HL-60/S4 treated with phorbol 12-myristate 13-acetate at 8.2 ng/mL for 4 days and 3 days (cell line): ENCODE measurements around the gene CTBP2.

Source experiments
- in situ Hi-C: fragments of 300-500 bp; cut with MboI; formaldehyde crosslinking; loops from 2 replicates; pipeline ENCODE4 v1.15.0; 2022; ENCODE audit warnings: low sequenced_read_pairs

The CTBP2 gene

GRCh38 chr10:125014836-125015355, 145.5 kb downstream of the CTBP2 start:
- in situ Hi-C loops: no loop called here

GRCh38 chr10:125014086-125014830, 146.1 kb downstream of the CTBP2 start:
- in situ Hi-C loops: no loop called here

GRCh38 chr10:125013529-125013872, 146.9 kb downstream of the CTBP2 start:
- in situ Hi-C loops: no loop called here

DNA sequence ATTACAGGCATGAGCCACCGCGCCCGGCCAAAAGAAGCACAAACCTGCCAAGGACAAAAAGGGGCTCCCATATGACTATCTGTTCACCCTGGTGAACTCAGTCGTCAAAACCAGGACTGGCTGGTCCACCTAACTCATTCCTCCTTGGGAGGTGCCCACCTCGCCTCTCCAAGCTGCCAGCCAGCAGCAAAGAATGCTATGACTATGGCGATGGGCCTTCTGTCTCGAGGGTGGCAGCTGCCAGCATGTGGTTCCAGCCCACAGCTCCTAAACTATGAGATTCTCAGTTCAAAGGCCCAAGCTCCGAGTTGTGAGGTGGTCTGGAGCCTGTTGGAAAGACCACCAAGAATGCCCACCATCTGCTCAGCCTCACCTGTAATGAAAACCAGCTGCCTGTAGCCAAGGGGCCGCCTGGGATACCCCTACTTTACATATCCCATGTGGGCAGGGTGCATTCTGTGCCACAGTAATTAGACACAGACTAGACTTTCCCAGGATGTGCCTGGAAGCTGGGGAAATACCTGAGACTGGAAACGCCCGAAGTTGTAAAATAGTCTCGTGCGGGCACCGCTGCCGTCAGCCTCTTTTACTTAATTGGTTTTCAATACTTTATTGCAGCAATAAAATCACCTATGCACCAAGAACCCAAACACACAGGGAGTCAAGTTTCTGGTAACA, 147.4 kb downstream of the CTBP2 start:
- in situ Hi-C loops: no loop called here

DNA sequence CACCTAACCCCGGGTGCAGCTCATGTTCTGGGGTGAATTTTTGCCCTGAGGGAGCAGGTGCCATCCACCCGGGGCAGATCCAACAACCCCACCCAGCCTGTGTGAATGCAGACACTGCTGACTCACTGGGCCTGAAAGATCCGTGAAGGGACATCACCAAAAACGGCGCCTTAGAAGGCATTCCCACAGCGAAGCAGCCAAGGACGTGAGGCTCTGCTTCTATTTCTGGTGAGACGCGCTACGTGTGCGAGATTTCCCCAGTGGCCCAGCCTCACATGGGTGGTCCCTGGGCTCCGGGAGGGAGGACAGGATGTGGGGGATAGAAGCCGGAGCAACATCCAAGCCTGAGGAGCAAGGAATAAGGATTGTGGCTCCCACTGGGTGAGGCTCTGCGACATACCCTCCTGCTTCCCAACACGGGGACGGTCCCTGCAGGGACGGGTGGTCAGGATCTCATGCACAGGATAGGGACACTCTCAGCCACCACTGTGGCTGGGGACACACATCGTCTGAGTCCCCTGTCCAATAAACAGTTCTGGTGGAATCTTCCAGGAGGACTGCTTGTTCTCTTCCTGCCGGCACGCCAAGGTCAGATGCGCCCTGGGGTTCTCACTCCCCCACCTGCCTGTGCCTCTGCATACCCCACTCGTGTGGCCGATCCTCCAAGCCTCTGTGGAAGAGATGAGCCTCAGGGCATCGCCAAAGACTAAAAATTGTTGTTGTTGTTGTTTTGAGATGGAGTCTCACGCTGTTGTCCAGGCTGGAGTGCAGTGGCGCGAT, 148.2 kb downstream of the CTBP2 start:
- in situ Hi-C loops: no loop called here

DNA sequence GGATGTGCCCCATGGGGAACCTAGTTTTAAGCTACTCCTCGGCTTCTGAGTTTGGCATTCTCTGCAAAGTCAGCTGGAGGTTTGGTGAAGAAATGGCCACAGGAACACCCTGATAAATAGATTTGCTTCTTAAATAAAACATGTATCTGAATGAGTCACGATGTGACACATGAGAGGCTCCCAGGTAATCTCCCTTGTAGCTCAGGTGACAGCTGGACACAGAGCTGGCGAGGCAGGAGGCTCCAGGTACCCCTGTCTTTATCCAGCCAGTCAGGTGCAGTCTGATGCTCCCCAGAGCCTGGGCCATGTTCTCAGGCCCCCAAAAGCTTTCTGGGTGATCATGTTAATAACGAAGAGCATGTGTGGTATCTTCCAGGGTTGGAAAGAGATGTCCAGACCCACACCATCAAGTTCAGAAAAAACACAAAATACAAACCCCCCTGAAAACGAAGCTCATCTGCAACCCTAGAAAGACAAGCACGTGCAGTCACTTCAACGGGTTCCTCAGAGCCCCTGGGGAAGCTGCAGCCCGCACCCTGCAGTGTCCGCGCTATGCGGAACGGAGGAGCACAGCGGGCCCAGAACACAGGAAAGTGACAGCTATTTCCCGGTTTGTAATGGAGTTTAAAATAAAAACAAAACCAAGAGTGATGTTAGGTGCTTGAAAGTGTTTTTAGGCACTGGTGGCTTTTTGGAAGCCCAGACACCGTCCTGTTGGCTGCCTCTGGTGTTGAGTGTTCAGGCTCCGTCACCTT, 149.0 kb downstream of the CTBP2 start:
- in situ Hi-C loops: no loop called here

DNA sequence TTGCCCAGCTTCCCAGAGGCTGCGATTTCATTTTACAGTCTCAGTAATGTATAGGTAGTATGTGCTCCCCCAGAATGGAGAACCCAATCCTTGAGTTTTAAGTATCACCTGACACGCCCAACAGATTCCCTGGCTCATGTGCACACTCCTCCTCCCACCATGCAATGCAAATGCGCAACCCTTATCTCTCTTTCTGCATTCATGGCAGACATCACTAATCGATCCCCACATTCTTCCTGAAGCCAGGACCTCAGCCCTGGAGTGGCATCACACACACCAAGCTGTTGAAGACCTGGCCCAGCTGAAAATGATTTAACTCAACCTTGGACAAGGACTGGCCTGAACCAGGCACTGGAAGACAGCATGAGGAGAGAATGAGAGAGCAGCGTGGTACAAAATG, 150.0 kb downstream of the CTBP2 start:
- in situ Hi-C loops: no loop called here

GRCh38 chr10:125009661-125010161, 150.7 kb downstream of the CTBP2 start:
- in situ Hi-C loops: no loop called here

DNA sequence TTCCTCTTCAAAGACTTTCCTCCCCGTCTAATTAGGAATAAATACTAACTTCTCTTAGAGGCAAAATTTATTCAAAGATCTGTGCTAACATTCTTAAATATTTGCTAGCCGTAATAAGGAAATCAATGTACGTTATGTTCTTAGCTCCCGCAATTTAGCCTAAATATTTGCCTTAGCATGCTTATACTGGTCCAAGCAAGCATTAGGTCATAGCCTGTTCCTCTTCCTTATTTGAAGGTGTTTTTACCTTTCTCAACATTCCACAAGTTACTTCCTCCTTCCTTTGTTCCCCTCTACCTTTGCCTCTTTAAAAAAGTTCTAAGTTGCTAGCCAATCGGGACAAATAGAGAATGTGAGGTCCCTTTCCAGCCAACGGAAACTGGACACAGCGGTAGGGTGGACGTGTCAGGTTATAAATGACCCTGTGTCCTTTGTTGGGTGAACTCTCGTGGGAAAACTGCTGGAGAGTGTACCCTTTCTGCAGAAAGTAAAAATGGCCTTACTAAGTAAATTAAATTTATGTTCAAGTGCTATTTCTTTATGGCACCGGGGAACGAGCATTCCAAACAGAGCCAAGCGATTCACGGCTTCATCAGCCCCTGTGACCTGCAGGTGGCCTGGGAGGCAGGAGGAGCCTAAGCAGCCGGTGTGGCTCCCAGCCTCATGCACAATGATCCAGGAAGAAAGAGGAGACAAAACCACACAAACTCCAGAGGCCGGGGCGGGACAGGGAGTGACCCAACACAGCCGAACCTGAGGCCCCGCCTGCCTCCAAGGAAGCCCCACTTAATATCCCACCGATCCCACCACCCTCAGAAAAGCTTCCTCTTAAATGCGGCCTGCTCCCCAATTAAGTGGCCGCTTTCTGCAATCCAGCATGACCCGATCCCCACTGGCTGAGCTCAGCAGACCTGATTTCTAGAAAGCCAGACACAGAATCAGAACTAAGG, 151.4 kb downstream of the CTBP2 start:
- in situ Hi-C loops: no loop called here

GRCh38 chr10:125007436-125007835, 152.9 kb downstream of the CTBP2 start:
- in situ Hi-C loops: no loop called here

DNA sequence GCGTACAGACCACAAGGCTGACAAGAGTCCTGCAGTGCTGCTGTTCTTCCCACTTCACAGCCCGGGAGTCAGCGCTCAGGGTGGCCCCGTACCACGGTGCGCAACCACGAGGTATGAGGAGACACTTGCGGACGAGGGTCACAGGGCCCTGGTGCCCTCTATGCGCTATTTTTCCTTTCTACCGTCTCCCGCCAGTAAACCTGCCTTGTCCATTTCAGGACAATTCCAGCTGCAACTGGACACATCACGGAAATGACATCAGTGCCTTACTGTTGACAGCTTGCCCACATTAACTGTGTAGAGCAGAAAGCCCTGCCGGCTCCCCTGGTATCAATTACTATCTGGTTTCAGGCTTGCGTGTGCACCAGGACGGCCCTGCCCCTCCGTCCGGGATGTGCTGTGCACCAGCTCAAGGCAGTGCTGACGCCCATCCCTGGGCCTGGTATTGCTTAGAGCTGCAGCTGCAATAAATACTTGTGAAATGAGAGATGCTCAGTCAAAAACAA, 153.4 kb downstream of the CTBP2 start:
- in situ Hi-C loops: no loop called here

- in situ Hi-C loops: no loop called here
Measured at GRCh38 chr10:125006188-125006680, 154.1 kb downstream of the CTBP2 start.

- in situ Hi-C loops: no loop called here
Measured at GRCh38 chr10:125005312-125006187, 154.8 kb downstream of the CTBP2 start.

GRCh38 chr10:125004571-125005311, 155.6 kb downstream of the CTBP2 start:
- in situ Hi-C loops: no loop called here

DNA sequence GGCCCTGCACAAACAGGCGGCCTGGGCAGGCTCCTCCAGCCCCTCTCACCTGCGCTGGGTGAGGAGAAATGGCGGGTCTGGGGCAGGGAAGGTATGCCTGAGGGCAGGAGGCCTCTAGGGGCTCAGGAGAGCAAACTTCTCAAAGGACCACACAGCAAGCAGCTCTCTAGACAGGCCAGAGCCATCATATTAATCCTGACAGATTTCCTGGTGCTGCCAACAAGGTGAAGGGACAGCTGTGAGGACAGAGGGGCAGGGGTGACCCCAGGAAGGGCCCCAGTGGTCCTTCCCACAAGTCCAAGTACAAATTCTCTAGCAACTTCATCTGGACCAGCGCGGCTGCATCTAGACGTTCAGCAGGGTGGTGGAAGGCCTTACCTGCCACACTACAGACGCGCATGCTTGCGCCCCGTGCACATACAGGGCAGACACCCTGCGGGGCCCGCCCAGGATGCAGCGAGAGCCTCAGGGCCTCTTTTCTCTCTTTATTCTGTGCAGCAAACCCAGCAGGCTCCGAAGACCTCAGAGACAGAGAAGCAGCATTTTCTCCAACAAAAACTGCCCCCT, 156.4 kb downstream of the CTBP2 start:
- in situ Hi-C loops: no loop called here

DNA sequence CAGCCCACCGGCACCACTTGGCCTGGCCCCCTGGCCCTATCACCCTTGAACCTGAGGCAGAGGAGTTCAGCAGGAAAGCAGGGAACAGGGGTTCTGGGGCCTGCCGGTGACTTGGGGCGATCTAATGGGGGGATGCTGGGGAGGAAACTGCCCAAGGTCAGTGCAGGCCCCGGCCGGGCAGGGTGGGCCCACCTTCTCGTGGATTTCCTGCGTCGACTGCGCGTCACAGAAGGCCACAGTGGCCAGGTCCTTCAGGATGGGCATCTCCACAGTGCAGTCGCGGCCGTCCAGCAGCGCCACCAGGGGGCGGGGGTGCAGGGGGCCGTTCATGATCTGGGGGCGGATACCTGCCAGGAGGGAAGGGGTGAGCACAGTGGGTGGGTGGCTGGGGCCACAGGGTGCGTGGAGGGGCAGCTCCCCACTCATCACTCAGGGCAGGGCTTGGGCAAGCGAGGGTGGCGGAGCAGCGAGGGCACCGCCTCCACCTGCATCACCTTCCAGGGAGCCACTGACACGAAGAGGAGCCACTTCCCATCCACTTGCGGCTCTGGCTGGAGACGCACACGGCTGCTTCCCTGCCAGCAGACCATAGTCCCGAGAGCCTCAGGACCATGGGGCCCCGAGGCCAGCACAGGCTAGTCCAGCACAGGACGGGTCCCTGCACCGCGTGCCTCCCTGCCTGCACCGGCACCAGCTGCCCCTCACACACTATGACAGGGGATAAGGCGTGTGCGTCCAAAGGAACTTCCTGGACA, 157.0 kb downstream of the CTBP2 start:
- in situ Hi-C loops: no loop called here
